Measurements from ENCODE around the gene AUTS2. TPM values are rescaled to one million over a fixed set of nuclear protein-coding genes. Genes with fewer than 3 reads are reported as not detected.

AUTS2 gene
- polyA plus RNA-seq, 1 donor (not counting 4 experiments of a cell fraction or from before 2014, with no cell fraction given): 4.7 TPM

DNA sequence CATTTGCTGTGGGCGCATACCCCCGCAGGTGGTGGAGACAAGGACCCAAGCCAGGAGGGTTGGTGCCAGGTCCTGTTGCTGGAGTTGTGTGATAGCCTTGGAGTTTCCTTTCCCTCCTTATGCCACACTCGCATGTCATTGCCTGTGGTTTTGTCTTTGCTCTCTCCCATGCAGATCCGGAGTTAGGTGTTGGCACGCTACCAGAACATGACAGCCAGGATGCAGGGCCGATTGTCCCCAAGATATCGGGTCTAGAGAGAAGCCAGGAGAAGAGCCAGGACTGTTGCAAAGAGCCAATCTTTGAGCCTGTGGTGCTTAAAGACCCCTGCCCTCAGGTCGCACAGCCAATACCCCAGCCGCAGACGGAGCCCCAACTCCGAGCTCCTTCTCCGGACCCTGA, 1164.4 kb downstream of the AUTS2 start:
- FAIRE-seq (no peak), DNase-seq (ENCODE audit: low read depth, low spot score) (no peak)
- Histone ChIP-seq H3K9me3 (ENCODE audit: control insufficient read depth, low read depth, low read length) (no peaks in the 10 kb centered on the region), H3K27ac (ENCODE audit: control insufficient read depth, insufficient read depth, low read length) (no peak overlapping the region), H2AFZ (ENCODE audit: control insufficient read depth, low read length) (no peak overlapping the region), H3K4me2 (ENCODE audit: control insufficient read depth, extremely low read depth, insufficient read depth, low read depth, low read length) (no peak overlapping the region), H3K4me3 (ENCODE audit: control insufficient read depth in 2 of 3, extremely low read depth in 1 of 3, insufficient read depth in 2 of 3, low read depth in 1 of 3, low read length in 3 of 3) (no peak overlapping the region), H3K36me3 (ENCODE audit: control insufficient read depth in 2 of 2, extremely low read depth in 1 of 2, insufficient read depth in 2 of 2, low read length in 2 of 2) (peaks cover 11 to 12% of the 10 kb centered on the region in 2 experiments), H3K27me3 (ENCODE audit: control insufficient read depth, extremely low read depth, insufficient read depth, low read length) (no peaks in the 10 kb centered on the region), H3K9ac (ENCODE audit: control insufficient read depth, extremely low read depth, insufficient read depth, low read length) (no peak overlapping the region), H3K4me1 (ENCODE audit: control insufficient read depth, extremely low read depth, insufficient read depth, low read length) (no peaks in the 10 kb centered on the region), H3K79me2 (ENCODE audit: control insufficient read depth, insufficient read depth, low read length) (peaks cover 23% of the 10 kb centered on the region), H3K9me1 (ENCODE audit: control insufficient read depth, extremely low read depth, insufficient read depth, low read length) (peaks cover 2% of the 10 kb centered on the region), H4K20me1 (ENCODE audit: control insufficient read depth, extremely low read depth, insufficient read depth, low read length) (no peaks in the 10 kb centered on the region)
- dilution Hi-C loops (cut with MboI; ENCODE audit: extremely low pct_ligation_motif_present, low sequenced_read_pairs): no loop called here
- no peak for TF ChIP-seq EZH2 (IDR thresholded peaks at IDR 0.05; ENCODE audit: low read length)
- TF ChIP-seq, protein P1, sequence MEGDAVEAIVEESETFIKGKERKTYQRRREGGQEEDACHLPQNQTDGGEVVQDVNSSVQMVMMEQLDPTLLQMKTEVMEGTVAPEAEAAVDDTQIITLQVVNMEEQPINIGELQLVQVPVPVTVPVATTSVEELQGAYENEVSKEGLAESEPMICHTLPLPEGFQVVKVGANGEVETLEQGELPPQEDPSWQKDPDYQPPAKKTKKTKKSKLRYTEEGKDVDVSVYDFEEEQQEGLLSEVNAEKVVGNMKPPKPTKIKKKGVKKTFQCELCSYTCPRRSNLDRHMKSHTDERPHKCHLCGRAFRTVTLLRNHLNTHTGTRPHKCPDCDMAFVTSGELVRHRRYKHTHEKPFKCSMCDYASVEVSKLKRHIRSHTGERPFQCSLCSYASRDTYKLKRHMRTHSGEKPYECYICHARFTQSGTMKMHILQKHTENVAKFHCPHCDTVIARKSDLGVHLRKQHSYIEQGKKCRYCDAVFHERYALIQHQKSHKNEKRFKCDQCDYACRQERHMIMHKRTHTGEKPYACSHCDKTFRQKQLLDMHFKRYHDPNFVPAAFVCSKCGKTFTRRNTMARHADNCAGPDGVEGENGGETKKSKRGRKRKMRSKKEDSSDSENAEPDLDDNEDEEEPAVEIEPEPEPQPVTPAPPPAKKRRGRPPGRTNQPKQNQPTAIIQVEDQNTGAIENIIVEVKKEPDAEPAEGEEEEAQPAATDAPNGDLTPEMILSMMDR (optimal IDR thresholded peaks at IDR 0.05 in 1 of 3, IDR thresholded peaks at IDR 0.05 in 1 of 3, conservative IDR thresholded peaks at IDR 0.05 in 1 of 3; ENCODE audit: extremely low read depth in 1 of 3, insufficient read depth in 2 of 3, low read length in 3 of 3): no peak

DNA sequence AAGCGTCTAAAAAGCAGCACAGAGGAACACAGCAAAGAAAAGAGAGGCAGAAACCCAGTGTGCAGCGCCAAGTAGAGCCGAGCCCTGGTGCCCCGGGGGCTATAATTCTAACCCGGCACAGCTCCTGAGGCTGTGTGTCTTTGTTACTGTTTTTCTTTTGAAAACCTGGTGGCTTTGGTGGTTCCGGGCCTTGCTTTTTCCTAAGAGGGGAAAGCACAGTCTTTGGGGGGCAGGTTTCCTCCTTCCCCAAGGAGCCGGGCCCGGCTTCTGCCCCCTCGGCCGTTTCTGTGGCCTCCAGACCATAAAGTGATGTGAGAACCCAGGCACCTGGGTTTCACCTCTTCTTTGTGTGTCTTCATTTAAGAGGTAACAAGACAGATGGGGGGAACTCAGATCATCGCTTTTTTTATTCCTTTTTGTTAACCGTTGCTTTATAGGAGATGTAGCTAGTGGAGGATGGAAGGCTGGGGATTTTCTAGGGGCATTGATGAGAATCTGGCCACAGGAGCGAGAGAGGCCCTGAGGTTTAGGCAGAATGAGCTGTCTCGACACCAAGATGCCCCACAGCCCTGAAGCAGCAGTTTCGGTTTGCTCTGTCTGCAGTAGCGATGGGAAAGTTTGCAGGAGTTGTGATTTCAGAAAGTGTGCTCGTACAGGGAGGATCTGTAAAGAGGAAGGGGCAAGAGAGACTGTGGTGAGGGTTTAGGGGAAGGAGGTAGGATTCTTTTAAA, 1165.9 kb downstream of the AUTS2 start:
- Histone ChIP-seq H3K79me2 (ENCODE audit: control insufficient read depth, insufficient read depth, low read length) (peaks cover 16% of the 10 kb centered on the region), H3K9ac (ENCODE audit: control insufficient read depth, extremely low read depth, insufficient read depth, low read length) (no peak overlapping the region), H3K4me1 (ENCODE audit: control insufficient read depth, extremely low read depth, insufficient read depth, low read length) (no peaks in the 10 kb centered on the region), H3K27ac (ENCODE audit: control insufficient read depth, insufficient read depth, low read length) (no peak overlapping the region), H3K9me3 (ENCODE audit: control insufficient read depth, low read depth, low read length) (no peaks in the 10 kb centered on the region), H3K9me1 (ENCODE audit: control insufficient read depth, extremely low read depth, insufficient read depth, low read length) (peaks cover 2% of the 10 kb centered on the region), H4K20me1 (ENCODE audit: control insufficient read depth, extremely low read depth, insufficient read depth, low read length) (no peaks in the 10 kb centered on the region), H3K36me3 (ENCODE audit: control insufficient read depth in 2 of 2, extremely low read depth in 1 of 2, insufficient read depth in 2 of 2, low read length in 2 of 2) (peaks cover 11 to 12% of the 10 kb centered on the region in 2 experiments), H3K4me3 (ENCODE audit: control insufficient read depth in 2 of 3, extremely low read depth in 1 of 3, insufficient read depth in 2 of 3, low read depth in 1 of 3, low read length in 3 of 3) (no peak overlapping the region), H2AFZ (ENCODE audit: control insufficient read depth, low read length) (no peak overlapping the region), H3K27me3 (ENCODE audit: control insufficient read depth, extremely low read depth, insufficient read depth, low read length) (no peaks in the 10 kb centered on the region), H3K4me2 (ENCODE audit: control insufficient read depth, extremely low read depth, insufficient read depth, low read depth, low read length) (no peak overlapping the region)
- TF ChIP-seq, protein P1 (optimal IDR thresholded peaks at IDR 0.05 in 1 of 3, IDR thresholded peaks at IDR 0.05 in 1 of 3, conservative IDR thresholded peaks at IDR 0.05 in 1 of 3; ENCODE audit: extremely low read depth in 1 of 3, insufficient read depth in 2 of 3, low read length in 3 of 3): no peak
- TF ChIP-seq EZH2 (IDR thresholded peaks at IDR 0.05; ENCODE audit: low read length): no peak
- FAIRE-seq (no peak), DNase-seq (ENCODE audit: low read depth, low spot score) (no peak)
- dilution Hi-C loops (cut with MboI; ENCODE audit: extremely low pct_ligation_motif_present, low sequenced_read_pairs): no loop called here
